ENCODE results near the gene MSH2.

Gene MSH2

GRCh38 chr2:47508641-47509040 is 105.7 kb downstream of the MSH2 start:
- DNase-seq (ENCODE audit: low spot score) = no peak

GRCh38 chr2:47509250-47509649 is 106.3 kb downstream of the MSH2 start:
- DNase-seq (ENCODE audit: low spot score) = no peak

DNA sequence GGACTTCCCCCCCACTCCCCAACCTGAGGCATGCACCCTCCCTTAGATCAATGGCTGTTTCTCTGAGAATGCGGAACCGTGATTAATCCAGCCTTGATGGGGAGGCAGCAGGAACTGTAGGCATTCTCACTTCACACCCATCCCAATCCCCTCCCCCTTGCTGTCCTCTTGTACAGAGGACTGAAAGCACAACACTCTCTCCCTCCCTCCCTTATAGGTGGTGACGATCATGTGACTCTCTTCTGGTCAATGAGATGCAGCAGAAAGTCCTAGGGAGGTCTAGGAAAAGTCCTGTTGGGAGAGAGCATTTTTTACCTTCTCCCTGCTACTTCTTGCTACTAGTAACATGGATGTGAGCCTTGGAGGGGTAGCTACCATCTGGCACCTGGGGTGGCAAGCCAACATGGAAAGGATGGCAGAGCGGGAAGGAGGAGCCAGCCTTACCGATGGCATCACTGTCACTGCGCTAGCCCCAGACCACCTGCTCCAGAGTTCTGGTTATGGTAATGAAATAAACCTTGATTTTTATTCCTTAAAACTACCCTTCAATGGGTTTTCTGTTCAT is 106.9 kb downstream of the MSH2 start:
- DNase-seq (ENCODE audit: low spot score) = no peak

DNA sequence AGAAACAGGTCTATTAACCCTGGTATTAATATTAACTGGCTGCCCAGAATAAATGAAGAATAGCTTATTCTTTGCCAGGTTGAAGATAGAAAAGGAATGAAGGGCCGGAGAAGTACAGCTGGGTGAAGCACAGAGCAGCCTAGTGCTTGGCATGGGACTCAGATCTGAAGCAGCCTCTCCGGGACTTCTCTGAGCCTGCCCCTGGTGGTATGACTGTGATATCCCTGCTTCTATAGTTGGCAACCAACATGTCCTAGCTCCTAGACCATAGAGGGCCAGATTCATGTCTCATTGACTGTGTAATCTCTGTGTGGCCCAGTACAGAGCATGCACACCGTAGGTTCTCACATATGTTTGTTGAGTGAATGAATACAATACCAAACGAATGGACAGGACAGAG is 107.8 kb downstream of the MSH2 start:
- DNase-seq (ENCODE audit: low spot score) = no peak

GRCh38 chr2:47512581-47513083 is 109.7 kb downstream of the MSH2 start:
- no peak for DNase-seq (ENCODE audit: low spot score)

DNA sequence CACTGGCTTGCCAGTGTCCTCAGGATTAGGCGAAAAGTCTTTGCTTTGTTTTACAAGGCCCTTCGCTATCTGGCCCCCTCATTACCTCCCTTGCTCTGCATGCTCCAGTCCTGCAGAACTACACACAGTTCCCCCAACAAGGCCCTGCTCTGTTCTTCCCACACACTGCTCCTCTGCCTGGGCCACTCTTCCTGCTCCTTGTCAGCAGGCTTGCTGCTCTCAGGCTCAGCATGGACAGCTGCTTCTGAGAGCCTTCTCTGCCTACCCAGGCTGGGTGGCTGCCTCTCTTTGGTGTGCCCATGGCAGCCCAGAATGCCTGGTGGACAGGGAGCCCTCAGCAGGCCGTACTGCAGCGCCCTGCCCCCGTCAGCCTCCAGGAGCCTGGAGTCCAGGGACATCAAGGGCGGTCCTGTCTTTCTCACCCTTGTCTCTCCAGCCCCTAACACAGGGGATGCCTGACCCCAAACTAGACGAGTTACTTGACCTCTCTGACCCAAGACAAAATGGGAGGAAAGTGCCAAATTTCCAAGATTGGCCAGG is 111.1 kb downstream of the MSH2 start:
- no peak for DNase-seq (ENCODE audit: low spot score)

DNA sequence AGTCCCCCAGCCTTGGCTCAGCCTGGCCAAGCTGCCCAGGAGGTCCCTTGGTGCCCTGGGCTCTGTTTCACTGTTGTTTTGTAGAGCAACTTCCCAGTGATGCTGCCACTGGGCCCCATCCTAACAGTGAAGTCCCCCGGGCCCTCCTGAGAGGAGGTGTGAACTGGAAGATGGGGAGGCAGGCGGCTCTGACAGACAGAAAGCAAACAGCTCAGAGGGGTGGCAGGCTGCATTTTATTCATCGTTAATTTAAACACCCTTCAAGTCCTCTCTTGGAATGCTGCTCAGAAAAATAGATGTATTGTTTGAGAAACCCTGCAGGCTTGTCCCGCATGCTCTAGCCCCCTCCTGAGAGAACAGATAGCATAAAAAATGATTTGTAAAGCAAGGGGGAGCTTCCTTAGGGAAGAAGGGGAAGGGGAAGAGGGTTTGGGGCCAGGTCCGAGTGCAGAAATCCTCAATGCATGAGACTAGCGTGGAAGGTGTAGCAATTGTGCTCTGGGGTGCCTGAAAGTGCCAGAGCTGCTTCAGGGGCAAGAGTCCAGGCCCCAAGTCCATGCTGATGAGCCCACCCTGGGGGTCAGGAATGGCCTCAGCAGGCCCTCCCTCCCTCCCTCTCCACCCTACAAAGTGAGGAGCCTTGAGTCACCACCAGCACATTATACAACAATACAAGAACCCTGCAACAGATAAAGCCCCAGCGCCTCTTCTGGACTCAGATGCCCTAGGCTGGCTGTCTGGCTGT is 113.6 kb downstream of the MSH2 start:
- DNase-seq (ENCODE audit: low spot score) = no peak

DNA sequence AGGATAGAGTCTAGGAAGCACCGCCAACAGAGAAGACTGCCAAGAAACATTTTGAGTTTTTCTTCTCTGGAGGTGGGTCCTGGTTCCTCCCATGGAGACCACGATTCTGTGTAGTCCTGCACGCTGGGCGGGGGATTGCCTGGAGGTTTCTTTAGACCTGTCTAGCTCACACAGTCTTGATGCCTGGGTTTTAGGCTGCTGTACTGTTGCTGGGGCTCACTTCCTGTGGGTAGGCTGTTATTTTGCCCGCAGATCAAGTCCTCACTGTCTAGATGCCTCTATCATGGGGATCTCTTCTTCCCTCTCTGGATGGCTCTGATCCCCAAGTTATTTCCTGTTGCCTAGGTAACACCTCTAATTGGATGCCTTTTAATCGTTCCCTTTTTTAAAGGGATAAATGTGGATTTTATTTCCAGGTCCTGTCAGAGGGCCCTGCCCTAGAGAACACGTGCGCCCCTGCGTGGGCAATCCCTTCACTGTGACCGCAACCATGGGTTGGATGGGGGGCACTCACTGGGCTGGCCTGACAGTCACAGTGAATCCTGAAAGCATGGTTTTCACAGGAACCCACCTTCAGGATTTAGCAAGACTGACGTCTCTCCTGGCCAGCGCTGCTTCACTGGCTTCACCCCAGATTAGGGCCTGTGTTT is 115.7 kb downstream of the MSH2 start:
- no peak for DNase-seq (ENCODE audit: low spot score)

GRCh38 chr2:47519147-47519537 is 116.2 kb downstream of the MSH2 start:
- DNase-seq (ENCODE audit: low spot score) = no peak

DNA sequence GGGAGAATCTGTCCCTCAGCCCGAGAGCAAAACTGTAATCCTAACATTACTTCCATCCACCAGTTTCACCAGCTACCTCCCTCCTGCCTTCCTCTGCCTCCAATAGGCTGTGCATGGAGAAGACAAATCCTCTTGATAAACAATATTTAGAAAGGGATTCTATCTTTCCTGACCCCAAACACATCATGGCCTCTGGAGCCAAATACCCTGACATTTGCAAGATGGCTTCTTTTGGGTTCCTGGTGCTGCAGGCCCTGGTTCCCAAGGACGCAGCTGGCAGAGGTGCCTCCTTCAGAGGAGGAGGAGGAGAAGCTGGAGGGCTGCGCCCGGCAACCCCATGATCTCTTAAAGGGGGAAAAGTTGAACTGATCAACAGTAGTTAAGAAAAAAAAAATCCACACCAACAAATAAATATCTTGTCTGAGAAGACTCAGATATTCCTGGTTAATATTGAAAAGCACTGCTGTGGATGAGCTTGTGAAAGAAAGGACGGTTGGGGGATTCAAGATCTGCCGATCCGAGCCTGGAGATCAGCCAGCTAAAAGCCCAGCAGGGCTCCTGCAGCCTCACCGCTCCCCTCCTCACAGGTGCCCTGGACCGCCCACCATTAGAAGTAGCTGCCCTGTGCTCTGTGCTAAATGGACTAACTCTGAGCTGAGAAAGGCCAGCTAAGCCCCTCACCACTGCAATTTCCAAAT is 116.8 kb downstream of the MSH2 start:
- DNase-seq (ENCODE audit: low spot score) = no peak

DNA sequence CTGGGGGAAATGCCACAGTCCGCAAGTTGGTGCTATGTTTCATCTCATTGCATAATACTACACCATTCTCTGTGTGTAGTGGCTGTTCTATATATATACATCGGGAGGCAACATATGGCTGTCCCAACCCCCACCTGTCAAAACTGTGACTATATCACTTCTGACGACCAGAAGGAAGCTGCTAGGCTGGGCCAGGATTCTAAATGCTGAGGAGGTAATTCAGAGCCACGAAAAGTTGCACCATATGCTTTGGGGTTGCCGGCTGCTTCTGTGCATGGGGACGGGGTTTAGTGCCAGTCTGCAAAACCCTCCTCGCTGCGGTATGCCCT is 117.3 kb downstream of the MSH2 start:
- no peak for DNase-seq (ENCODE audit: low spot score)

DNA sequence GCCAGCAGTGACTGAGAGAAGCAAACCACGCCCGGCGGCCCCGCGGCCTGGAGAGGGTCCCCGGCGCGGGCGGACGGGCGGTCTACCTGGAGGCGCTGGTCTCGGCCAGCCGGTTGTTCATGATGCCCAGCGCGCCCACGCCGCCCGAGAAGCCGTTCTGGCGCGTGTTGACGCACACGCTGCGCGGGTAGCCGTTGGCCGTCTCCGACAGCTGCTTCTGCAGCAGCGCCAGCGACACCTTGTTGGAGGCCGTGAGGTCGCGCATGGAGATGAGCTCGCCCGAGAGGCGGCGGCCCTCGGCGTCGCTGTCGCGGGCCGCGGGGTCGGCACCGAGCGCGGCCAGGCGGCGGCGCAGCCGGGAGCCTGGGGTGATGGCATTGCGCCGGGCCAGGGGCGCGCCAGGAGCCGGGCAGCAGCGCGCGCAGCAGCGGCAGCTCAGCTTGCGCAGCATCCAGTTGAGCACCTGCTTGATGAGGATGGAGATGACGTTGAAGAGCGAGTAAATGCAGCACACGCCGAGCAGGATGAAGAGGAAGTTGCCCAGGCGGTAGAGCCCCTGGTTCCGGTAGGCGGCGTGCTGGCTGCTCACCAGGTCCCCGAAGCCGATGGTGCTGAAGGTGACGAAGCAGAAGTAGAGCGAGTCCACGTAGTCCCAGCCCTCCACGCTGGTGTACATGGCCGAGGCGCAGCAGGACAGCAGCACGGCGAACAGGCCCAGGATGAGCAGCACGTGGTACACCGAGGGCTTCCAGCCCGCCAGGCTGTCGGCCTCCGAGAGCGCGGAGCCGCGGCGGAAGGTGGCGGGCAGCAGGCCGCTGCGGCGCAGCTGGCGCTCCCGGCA is 118.1 kb downstream of the MSH2 start:
- peak; percentile 83 for DNase-seq (ENCODE audit: low spot score)

GRCh38 chr2:47521666-47522285 is 118.8 kb downstream of the MSH2 start:
- no peak for DNase-seq (ENCODE audit: low spot score)

- no peak for DNase-seq (ENCODE audit: low spot score)
Observed at GRCh38 chr2:47525167-47525566, 122.2 kb downstream of the MSH2 start.

GRCh38 chr2:47528455-47528854 is 125.5 kb downstream of the MSH2 start:
- DNase-seq (ENCODE audit: low spot score) = no peak

DNA sequence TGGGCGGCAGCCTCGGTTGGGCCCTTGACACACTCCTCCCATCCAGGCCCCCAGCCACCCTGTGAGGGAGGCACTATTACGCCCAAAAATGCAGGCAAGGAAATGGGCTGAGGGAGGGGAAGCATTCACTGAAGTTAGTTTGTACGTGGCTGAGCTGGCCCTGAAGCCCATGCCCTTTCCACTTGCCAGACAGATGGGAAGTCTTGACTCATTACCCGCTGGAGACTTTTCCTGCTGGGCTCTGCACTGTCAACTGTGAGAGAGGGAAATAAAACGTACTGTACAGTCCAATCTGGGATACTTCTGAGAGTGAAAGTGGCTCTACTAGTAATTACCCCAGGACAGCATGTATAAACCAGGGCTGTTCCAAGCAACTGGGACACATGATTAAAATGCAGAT is 125.9 kb downstream of the MSH2 start:
- no peak for DNase-seq (ENCODE audit: low spot score)

GRCh38 chr2:47530105-47530760 is 127.3 kb downstream of the MSH2 start:
- DNase-seq (ENCODE audit: low spot score) = no peak

DNA sequence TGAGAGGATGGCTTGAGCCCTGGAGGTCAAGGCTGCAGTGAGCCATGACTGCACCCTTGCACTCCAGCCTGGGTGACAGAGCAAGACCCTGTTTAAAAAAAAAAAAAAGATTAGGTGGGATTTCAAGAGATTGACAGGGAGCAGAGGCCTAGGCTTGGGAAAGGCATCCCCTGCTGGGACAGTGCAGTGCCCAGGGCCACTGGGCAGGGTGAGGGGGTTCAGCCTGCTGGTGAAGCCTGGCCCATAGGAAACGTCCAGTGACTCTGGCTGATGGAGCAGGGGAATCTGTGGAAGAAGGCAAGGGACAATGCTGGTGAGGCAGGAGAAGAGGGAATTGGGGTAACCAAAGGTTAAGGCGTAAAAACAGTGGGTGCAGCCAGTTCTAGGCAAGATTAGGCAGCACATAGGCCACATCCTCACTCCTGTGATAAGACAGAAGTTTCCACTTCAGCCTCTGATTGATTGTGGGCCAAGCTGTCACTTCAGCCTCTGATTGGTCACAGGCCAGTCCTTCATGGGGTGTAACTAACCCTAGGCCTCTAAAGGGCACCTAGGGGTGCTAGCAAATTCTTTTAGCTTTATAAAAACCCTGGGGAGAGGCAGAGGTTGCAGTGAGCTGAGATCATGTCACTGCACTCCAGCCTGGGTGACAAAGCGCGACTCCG is 128.6 kb downstream of the MSH2 start:
- no peak for DNase-seq (ENCODE audit: low spot score)

Measured in activated CD4-positive, alpha-beta T cell treated with anti-CD3 and anti-CD28 coated beads, Interleukin-2, Interleukin-4, amounts not matched to agents 100 ng/mL and 50 ng/mL, durations not matched to agents 16 hours and 8 hours (primary cell).